Measurements from ENCODE around the gene KRR1. TPM values are rescaled to one million over a fixed set of nuclear protein-coding genes. Genes with fewer than 3 reads are reported as not detected.
"Not testable (repeated sequence)": the region's sequence is repeated elsewhere in the genome, so short reads cannot be mapped to it uniquely, and the experiment has no call there.

The KRR1 gene
- total and polyA plus RNA-seq, 8 donors = 6.8 to 23.7 (median 17.1) TPM

DNA sequence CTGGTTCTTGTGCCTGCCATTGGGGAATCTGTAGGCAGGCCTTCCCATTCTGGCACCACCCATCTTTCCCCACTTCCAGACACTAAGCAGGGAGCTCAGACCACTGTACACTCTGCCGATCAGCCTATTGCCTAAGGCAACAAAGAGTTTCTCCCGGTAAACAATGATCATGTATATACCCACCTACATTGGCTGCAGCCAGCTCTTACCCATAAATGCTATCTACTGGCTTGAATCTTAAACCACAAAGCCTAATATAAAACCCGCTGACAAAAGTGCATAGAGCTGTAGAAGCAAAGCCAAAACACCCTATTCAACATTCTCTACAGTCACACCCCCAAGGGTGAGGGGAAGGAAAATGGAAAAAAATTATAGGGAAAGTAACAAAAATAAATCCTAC is 51.7 kb downstream of the KRR1 start:
- WGBS, 2 donors = 83 to 88% methylated on average over 3 of the region's 3 CpGs
- no peak for TF ChIP-seq CTCF (IDR thresholded peaks at IDR 0.05)
- no peaks in the 10 kb centered on the region for H3K4me1 ChIP-seq
- no peak for FAIRE-seq
- H3K9me3 ChIP-seq = no peaks in the 10 kb centered on the region
- no peak overlapping the region for H3K4me3 ChIP-seq
- no peak overlapping the region for H3K27ac ChIP-seq
- ATAC-seq = no peak
- intact Hi-C loops (cut with DNase I) = no loop called here
- no peaks in the 10 kb centered on the region for H3K27me3 ChIP-seq
- no peaks in the 10 kb centered on the region for H3K36me3 ChIP-seq
- DNase-seq = no peak

- H3K27me3 ChIP-seq; H3K27ac ChIP-seq; H3K4me1 ChIP-seq; DNase-seq; FAIRE-seq; H3K4me3 ChIP-seq; H3K9me3 ChIP-seq; ATAC-seq; H3K36me3 ChIP-seq; intact Hi-C loops (cut with DNase I): not testable (repeated sequence)
- WGBS, 2 donors = 66 to 68% methylated on average over 9 of the region's 9 CpGs
Observed at GRCh38 chr12:75457866-75458265, 53.5 kb downstream of the KRR1 start.

DNA sequence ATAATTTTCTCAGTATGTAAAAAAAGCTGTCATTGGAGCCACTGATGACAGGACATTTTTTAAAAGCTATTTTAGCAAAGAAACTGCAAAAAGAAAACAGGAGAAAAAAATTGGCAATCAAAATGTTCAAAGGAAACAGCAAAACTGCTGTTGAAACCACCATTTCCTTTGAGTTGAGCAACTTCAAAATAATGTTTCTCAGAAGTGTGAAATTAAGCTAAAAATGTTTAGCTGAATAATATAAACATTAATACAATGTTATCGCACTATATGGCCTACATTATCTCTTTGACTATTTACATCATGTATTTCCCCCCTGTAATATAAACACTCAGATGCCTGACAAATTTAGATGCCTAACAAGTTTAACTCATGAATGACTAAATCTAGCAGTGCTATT is 54.2 kb downstream of the KRR1 start:
- intact Hi-C loops (cut with DNase I) = no loop called here
- no peak overlapping the region for H3K4me3 ChIP-seq
- H3K9me3 ChIP-seq = no peaks in the 10 kb centered on the region
- no peak for TF ChIP-seq CTCF (IDR thresholded peaks at IDR 0.05)
- DNase-seq = no peak
- WGBS, 2 donors = 83 to 85% methylated on average over 1 of the region's 1 CpG
- H3K27ac ChIP-seq = no peak overlapping the region
- no peak for ATAC-seq
- no peaks in the 10 kb centered on the region for H3K4me1 ChIP-seq
- H3K36me3 ChIP-seq = no peaks in the 10 kb centered on the region
- no peak for FAIRE-seq
- no peaks in the 10 kb centered on the region for H3K27me3 ChIP-seq

DNA sequence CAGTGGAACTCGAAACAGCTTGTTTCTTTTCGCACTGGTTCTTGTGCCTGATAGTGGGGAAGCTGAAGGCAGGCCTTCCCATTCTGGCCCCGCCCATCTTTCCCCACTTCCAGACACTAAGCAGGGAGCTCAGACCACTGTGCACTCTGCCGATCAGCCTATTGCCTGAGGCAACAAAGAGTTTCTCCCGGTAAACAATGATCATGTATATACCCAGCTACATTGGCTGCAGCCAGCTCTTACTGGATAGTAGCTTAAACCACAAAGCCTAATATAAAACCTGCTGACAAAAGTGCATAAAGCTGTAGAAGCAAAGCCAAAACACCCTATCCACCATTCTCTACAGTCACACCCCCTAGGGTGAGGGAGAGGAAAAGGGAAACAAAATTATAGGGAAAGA is 55.6 kb downstream of the KRR1 start:
- Histone ChIP-seq H3K27ac (no peak overlapping the region), H3K4me1 (no peaks in the 10 kb centered on the region), H3K36me3 (no peaks in the 10 kb centered on the region), H3K9me3 (no peaks in the 10 kb centered on the region), H3K4me3 (no peak overlapping the region), H3K27me3 (no peaks in the 10 kb centered on the region)
- TF ChIP-seq CTCF (IDR thresholded peaks at IDR 0.05) = no peak
- ATAC-seq = peak in 1 of 4 donors; percentile 58
- intact Hi-C loops (cut with DNase I) = no loop called here
- DNase-seq = no peak
- no peak for FAIRE-seq
- WGBS, 2 donors = 69 to 79% methylated on average over 5 of the region's 5 CpGs

GRCh38 chr12:75452675-75453330 is 58.6 kb downstream of the KRR1 start:
- WGBS, 2 donors = 72 to 78% methylated on average over 3 of the region's 3 CpGs
- no peak for TF ChIP-seq CTCF (IDR thresholded peaks at IDR 0.05)
- intact Hi-C loops (cut with DNase I) = no loop called here
- no peaks in the 10 kb centered on the region for H3K36me3 ChIP-seq
- no peaks in the 10 kb centered on the region for H3K27me3 ChIP-seq
- FAIRE-seq = no peak
- ATAC-seq = no peak
- no peak overlapping the region for H3K27ac ChIP-seq
- no peak overlapping the region for H3K4me3 ChIP-seq
- no peak for DNase-seq
- no peaks in the 10 kb centered on the region for H3K4me1 ChIP-seq
- no peaks in the 10 kb centered on the region for H3K9me3 ChIP-seq
